ENCODE measurements around the gene ZGRF1. TPM values are rescaled to one million over a fixed set of nuclear protein-coding genes. Genes with fewer than 3 reads are reported as not detected.
"Not testable (repeated sequence)": the region's sequence is repeated elsewhere in the genome, so short reads cannot be mapped to it uniquely, and the experiment has no call there.

Gene ZGRF1, protein sequence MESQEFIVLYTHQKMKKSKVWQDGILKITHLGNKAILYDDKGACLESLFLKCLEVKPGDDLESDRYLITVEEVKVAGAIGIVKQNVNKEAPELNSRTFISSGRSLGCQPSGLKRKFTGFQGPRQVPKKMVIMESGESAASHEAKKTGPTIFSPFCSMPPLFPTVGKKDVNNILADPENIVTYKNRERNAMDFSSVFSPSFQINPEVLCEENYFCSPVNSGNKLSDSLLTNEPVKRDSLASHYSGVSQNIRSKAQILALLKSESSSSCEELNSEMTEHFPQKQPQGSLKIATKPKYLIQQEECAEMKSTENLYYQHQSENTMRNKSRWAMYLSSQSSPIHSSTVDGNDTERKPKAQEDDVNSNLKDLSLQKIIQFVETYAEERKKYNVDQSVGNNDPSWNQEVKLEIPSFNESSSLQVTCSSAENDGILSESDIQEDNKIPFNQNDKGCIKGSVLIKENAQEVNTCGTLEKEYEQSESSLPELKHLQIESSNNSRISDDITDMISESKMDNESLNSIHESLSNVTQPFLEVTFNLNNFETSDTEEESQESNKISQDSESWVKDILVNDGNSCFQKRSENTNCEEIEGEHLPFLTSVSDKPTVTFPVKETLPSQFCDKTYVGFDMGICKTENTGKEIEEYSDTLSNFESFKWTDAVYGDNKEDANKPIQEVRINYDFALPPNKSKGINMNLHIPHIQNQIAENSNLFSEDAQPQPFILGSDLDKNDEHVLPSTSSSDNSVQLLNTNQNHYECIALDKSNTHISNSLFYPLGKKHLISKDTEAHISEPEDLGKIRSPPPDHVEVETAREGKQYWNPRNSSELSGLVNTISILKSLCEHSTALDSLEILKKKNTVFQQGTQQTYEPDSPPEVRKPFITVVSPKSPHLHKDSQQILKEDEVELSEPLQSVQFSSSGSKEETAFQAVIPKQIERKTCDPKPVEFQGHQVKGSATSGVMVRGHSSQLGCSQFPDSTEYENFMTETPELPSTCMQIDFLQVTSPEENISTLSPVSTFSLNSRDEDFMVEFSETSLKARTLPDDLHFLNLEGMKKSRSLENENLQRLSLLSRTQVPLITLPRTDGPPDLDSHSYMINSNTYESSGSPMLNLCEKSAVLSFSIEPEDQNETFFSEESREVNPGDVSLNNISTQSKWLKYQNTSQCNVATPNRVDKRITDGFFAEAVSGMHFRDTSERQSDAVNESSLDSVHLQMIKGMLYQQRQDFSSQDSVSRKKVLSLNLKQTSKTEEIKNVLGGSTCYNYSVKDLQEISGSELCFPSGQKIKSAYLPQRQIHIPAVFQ (N-terminal part only)
- total RNA-seq = 10 to 100 TPM; 28.8 to 28.9 TPM

DNA sequence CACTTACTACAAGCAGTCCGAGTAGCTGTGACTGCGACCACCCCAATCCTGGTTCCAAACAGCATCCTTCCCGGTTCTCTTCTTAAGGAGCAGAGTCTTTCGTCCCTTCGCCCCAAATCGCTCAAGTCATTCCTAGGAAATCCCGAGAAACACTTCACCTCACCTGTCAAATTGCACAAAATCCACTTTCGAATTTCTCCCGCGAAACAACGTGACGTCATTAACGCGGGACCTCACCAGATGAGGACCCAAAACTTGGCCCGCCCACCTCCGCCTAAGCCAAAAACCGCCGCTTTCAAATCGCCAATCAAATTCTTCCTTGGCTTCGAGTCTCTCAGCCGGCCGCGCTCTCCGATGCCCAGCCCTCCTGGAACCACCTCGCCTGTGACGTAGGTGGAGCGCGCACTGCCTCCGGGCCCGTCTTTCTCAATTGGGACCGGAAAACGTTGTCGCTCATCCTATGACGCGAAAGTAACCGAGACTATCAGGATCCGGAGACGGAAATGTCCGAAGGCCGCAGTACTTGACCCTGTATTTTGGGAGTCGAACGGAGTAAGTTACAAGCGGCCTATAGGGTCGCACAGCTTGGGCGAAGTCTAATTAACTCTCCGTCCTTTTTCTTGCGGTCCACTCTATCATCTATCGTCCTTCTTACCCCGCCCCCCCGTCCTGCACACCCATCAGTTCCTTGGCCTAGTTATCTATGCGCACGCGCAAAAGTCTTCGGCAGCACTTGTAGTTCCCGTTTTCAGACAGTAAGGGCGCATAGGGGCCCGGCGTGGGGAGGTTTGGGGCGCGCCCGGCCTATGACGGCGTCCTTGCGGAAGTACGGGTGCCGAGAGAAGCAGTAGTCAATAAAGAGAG is at the start of gene ZGRF1, which contains the start of gene LARP7:
TSS of gene ZGRF1 (minus strand) at position 222 of the 864 bp plus-strand sequence. CDS start 3,733 bp downstream, outside the sequence.
TSS of gene LARP7 (plus strand) at position 456 of the 864 bp plus-strand sequence. CDS start 7,527 bp downstream, outside the sequence.
- H3K4me3 Mint-ChIP-seq = no peak within 1 kb of the TSS
- ChIA-PET CTCF (interaction anchor here (1.3 to 3.2 kb wide), 4 partner anchors 11 to 128 kb away, joined by 5 to 21 read pairs (median 6); no protein-coding TSS in a partner anchor), POLR2A (interaction anchor here (0.6 to 1.4 kb wide), 4 partner anchors 9 to 350 kb away, joined by 4 to 8 read pairs (median 4); no protein-coding TSS in a partner anchor)
- no peaks in the 10 kb centered on the region for H3K27me3 Mint-ChIP-seq
- peaks cover 10% of the 10 kb centered on the region for H3K36me3 Mint-ChIP-seq (ENCODE audit: low read depth)
- H3K27ac Mint-ChIP-seq = no peak within 1 kb of the TSS
- no peaks in the 10 kb centered on the region for H3K9me3 Mint-ChIP-seq
- H3K4me1 Mint-ChIP-seq = peaks cover 34% of the 10 kb centered on the region
- DNase-seq = peak; percentile 99

DNA sequence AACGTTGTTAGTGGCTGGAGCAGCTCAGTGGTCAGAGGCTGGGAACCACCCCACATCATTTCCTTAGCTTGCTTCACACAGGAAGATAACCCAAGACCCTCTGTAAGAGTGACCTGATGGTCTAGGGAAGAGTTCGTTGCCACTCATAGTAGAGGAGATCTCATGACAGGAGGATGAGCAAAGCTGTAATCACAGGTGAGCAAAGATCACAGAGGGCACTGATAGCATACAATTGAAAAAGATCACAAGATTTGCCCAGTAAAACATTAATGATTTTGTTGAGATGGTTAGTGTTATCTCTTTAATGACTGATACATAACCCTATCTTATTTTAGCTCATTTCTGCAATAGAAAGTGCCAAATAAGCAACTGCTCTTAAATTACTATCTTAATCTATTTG is 44.3 kb upstream of the ZGRF1 start:
- POLR2A ChIA-PET = no interaction called here
- Mint-ChIP-seq H3K4me1 (no peaks in the 10 kb centered on the region), H3K4me3 (no peak overlapping the region), H3K27ac (no peak overlapping the region), H3K27me3 (no peaks in the 10 kb centered on the region), H3K36me3 (ENCODE audit: low read depth) (no peaks in the 10 kb centered on the region), H3K9me3 (no peaks in the 10 kb centered on the region)
- no peak for DNase-seq
- CTCF ChIA-PET = interaction anchor here (1.3 kb wide), 1 partner anchor 257 kb away, joined by 3 read pairs; no protein-coding TSS in a partner anchor

DNA sequence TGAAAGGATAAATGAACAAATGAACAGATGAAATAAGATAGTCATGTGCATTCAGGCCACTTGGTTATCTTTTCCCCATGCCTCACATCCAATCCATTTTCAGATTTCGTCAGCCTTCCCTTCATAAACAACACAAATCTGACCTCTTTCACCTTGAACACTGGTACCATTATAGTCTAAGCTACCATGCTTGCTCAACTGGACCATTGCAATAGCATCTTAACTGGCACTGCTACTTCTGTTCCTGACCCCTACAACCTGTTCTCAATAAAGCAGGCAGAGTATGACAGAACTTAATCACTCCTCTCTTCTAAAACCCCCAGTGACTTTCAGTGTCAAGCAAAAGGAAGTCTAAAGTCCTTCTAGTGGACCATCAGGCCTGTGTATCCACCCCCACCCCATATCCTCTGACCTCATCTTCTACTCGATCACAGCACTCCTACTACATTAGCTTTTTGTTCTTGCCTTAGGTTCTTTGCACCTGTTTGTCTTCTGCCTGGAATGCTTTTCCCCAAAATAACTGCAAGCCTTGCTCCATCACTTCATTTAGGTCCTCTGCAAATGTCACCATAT is 40.9 kb upstream of the ZGRF1 start:
- Mint-ChIP-seq H3K9me3 (no peaks in the 10 kb centered on the region), H3K4me3 (no peak overlapping the region), H3K4me1 (no peaks in the 10 kb centered on the region), H3K27me3 (no peaks in the 10 kb centered on the region), H3K36me3 (ENCODE audit: low read depth) (no peaks in the 10 kb centered on the region), H3K27ac (no peak overlapping the region)
- ChIA-PET POLR2A (no interaction called here), CTCF (no interaction called here)
- no peak for DNase-seq

DNA sequence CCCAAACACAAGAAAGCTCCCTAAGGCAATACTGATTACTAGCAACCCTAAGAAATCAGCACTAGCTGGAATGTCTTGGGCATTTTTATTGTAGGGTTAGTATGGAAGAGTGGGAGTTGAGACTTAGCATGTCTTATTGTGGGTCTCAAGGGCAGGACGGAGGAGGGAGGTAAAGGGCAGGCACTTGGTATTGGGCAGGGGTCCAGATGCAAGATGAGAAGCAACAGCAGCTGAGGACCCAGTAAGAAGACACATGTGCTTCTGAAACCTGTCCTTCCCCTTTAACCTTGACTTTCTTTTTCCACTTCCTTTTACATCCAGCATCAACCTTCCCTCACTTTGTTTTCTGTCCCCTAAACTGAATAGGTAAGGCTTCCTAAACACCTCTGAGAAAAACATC is 37.7 kb upstream of the ZGRF1 start:
- Mint-ChIP-seq H3K4me3 (no peak overlapping the region), H3K36me3 (ENCODE audit: low read depth) (no peaks in the 10 kb centered on the region), H3K27me3 (no peaks in the 10 kb centered on the region), H3K27ac (no peak overlapping the region), H3K4me1 (no peaks in the 10 kb centered on the region), H3K9me3 (no peaks in the 10 kb centered on the region)
- DNase-seq = no peak
- POLR2A ChIA-PET = no interaction called here
- CTCF ChIA-PET = interaction anchor here (1.6 kb wide), 1 partner anchor 9 kb away, joined by 3 read pairs; no protein-coding TSS in a partner anchor

DNA sequence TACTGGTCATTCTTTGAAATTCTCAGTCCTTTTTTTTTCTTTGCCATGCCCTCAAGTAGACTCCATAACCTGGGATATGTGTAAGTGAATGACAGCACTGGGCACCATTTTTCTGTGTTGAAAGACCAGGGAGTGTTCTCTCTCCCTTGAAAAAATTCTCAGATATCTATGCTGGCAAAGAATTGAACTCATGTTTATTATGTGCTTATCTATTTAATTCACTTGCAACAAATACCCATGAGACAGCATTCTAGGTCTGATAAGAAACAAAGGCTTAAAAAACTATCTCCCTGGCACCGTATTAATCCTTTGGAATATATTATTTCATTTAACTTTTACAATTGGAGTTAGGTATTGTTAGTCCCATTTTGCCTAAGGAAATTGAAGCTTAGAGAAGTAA is 37.0 kb upstream of the ZGRF1 start:
- Mint-ChIP-seq H3K27ac (no peak overlapping the region), H3K4me3 (no peak overlapping the region), H3K9me3 (no peaks in the 10 kb centered on the region), H3K36me3 (ENCODE audit: low read depth) (no peaks in the 10 kb centered on the region), H3K27me3 (no peaks in the 10 kb centered on the region), H3K4me1 (no peaks in the 10 kb centered on the region)
- CTCF ChIA-PET = interaction anchor here (1.6 kb wide), 1 partner anchor 10 kb away, joined by 3 read pairs; no protein-coding TSS in a partner anchor
- no peak for DNase-seq
- POLR2A ChIA-PET = no interaction called here

DNA sequence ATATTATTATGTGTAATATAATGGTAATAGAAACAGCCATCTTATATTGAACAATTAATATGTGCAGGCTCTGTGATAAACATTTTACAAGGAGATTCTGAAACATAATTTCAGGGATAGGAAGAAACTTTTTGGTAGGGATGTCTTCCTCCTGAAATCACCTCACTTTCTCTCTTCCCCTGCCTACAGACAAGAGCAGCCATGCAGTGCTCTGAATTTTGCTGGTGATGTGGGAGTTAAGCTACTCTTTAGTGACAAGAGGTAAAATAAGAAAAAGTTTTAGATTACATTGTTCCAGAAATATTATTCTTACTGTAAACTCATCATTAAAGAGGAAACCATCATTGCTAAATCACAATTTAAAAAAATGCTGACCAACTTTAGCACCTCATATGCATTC is 36.4 kb upstream of the ZGRF1 start:
- no peak for DNase-seq
- Mint-ChIP-seq H3K36me3 (ENCODE audit: low read depth) (no peaks in the 10 kb centered on the region), H3K27me3 (no peaks in the 10 kb centered on the region), H3K4me1 (no peaks in the 10 kb centered on the region), H3K9me3 (no peaks in the 10 kb centered on the region), H3K4me3 (no peak overlapping the region), H3K27ac (no peak overlapping the region)
- POLR2A ChIA-PET = no interaction called here
- CTCF ChIA-PET = interaction anchor here (0.5 to 1.0 kb wide), 2 partner anchors 10 to 34 kb away, joined by 4 read pairs; no protein-coding TSS in a partner anchor

DNA sequence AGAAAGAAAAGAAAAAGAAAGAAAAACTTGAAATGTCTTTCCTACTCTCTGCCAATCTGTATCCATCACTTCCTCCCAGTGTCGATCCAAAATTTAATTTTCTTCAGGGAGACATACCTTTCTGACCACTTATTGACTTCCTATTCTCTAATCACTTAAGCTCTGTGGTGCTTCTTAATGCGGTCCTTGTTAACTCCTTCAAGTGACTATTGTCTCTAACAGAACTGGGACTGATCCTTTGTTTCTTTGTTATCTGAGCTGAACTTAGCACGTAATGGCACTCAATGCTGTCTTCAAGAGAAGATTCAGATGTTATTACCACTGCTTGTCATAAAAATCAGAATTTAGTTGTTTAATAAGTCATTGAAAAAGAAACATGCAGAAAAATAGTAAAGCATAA is 31.4 kb upstream of the ZGRF1 start:
- ChIA-PET POLR2A (no interaction called here), CTCF (no interaction called here)
- no peaks in the 10 kb centered on the region for H3K27me3 Mint-ChIP-seq
- H3K4me1 Mint-ChIP-seq = no peaks in the 10 kb centered on the region
- no peak overlapping the region for H3K4me3 Mint-ChIP-seq
- DNase-seq = no peak
- H3K27ac Mint-ChIP-seq = no peak overlapping the region
- H3K36me3 Mint-ChIP-seq (ENCODE audit: low read depth) = no peaks in the 10 kb centered on the region
- H3K9me3 Mint-ChIP-seq = no peaks in the 10 kb centered on the region

DNA sequence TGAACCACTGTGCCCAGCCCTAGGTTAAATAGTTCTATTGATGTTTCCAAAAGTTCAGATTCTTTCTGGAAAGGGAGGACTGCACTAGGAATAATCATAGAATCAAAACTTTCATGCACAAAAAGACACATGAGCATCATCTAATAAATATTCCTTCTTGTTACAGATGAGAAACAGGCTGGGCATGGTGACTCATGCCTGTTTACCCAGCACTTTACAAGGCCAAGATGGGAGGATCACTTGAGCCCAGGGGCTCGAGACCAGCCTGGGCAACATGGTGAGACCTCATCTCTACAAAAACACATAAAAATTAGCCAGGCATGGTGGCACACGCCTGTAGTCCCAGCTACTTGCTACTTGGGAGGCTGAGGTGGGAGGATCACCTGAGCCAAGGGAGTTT is 27.9 kb upstream of the ZGRF1 start:
- DNase-seq = no peak
- no peaks in the 10 kb centered on the region for H3K36me3 Mint-ChIP-seq (ENCODE audit: low read depth)
- H3K27ac Mint-ChIP-seq = no peak overlapping the region
- POLR2A ChIA-PET = no interaction called here
- no peak overlapping the region for H3K4me3 Mint-ChIP-seq
- no peaks in the 10 kb centered on the region for H3K27me3 Mint-ChIP-seq
- no peaks in the 10 kb centered on the region for H3K4me1 Mint-ChIP-seq
- no peaks in the 10 kb centered on the region for H3K9me3 Mint-ChIP-seq
- CTCF ChIA-PET = no interaction called here

DNA sequence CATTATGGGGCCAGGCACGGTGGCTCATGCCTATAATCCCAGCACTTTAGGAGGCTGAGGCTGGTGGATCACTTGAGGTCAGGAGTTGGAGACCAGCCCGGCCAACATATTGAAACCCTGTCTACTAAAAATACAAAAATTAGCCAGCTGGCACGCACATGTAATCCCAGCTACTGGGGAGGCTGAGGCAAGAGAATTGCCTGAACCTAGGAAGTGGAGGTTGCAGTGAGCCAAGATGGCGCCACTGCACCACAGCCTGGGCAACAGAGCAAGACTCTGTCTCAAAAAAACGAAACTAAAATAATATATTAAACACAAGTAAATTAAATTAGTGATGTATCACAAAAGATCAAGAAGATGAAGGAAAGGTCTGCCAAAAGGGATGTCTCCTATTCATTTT is 19.4 kb upstream of the ZGRF1 start:
- CTCF ChIA-PET = interaction anchor here (1.1 to 3.3 kb wide), 3 partner anchors 51 to 109 kb away, joined by 3 to 17 read pairs (median 3); no protein-coding TSS in a partner anchor
- POLR2A ChIA-PET = not testable (repeated sequence)

DNA sequence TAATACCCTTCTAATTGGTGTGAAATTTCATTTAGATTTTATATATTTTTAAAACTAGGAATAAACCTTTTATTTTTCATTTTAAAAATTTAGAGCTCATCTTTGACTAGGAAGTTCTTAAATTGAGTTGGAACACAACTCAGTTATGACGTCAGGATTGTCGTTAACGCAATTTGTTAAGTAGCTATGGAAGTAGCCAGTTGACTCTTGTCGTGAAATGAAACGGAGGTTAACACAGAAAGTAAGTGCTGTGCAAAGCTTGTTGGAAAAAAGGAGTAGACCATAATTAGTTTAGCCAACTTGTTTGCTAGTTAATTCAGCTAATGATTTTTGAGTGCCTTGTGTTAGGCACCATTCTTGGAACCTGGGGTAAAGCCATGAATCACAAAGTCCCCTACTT is 18.6 kb upstream of the ZGRF1 start:
- no peaks in the 10 kb centered on the region for H3K9me3 Mint-ChIP-seq
- ChIA-PET CTCF (interaction anchor here (1.0 to 3.3 kb wide), 2 partner anchors 18 to 110 kb away, joined by 6 to 17 read pairs; partner anchors contain the start of genes LARP7 and ZGRF1), POLR2A (interaction anchor here (1.1 kb wide), 1 partner anchor 9 kb away, joined by 4 read pairs; no protein-coding TSS in a partner anchor)
- H3K4me3 Mint-ChIP-seq = no peak overlapping the region
- no peak overlapping the region for H3K27ac Mint-ChIP-seq
- H3K27me3 Mint-ChIP-seq = no peaks in the 10 kb centered on the region
- H3K4me1 Mint-ChIP-seq = no peaks in the 10 kb centered on the region
- peaks cover 27% of the 10 kb centered on the region for H3K36me3 Mint-ChIP-seq (ENCODE audit: low read depth)
- DNase-seq = no peak

More for the DNA sequence above, 19.4 kb upstream of the ZGRF1 start:
- H3K27me3 Mint-ChIP-seq, H3K4me1 Mint-ChIP-seq, H3K4me3 Mint-ChIP-seq, H3K27ac Mint-ChIP-seq, DNase-seq, H3K9me3 Mint-ChIP-seq: not testable (repeated sequence)
- peaks cover 26% of the 10 kb centered on the region for H3K36me3 Mint-ChIP-seq (ENCODE audit: low read depth)

DNA sequence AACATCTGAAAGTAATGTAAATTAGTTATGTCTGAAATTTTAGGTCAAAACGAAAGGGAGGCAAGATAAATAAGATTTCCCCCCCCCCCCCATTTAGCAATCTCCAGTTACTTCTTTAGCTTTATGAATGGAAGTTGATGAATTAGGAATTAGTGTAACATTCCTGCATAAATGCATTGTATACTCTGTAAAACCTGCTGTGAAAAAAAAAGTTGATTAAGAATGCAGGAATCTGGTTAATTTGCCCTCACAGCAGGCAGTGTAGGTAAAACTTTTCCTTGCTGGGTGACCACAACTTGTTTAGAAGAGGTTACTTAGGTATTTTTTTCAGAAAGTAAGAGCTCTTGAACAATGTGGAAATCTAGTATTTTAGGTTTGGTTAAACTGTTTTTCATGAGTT is 15.5 kb upstream of the ZGRF1 start:
- Mint-ChIP-seq H3K27me3 (no peaks in the 10 kb centered on the region), H3K27ac (no peak overlapping the region), H3K4me1 (no peaks in the 10 kb centered on the region), H3K9me3 (no peaks in the 10 kb centered on the region), H3K36me3 (ENCODE audit: low read depth) (peaks cover 28% of the 10 kb centered on the region), H3K4me3 (no peak overlapping the region)
- no peak for DNase-seq
- CTCF ChIA-PET = no interaction called here
- POLR2A ChIA-PET = interaction anchor here (0.6 kb wide), 1 partner anchor 15 kb away, joined by 5 read pairs; the partner anchor contains the start of genes LARP7 and ZGRF1
